22Rv1 (cell line): ENCODE data around the gene ANKRD66.

Experiments used
- CTCF ChIP-seq: fragments of 450-650 bp; IDR thresholded peaks from 2 replicates; pipeline ENCODE4 v1.5.1; 2017; ENCODE audit warnings: mild to moderate bottlenecking
- ZFX ChIP-seq: fragments of 450-650 bp; IDR thresholded peaks from 2 replicates; pipeline ENCODE4 v1.6.1; 2017; ENCODE audit warnings: antibody characterized with exemption, borderline replicate concordance

- TF ChIP-seq CTCF = no peak
- no peak for TF ChIP-seq ZFX
Measured at GRCh38 chr6:46787871-46788540, 41.3 kb downstream of the ANKRD66 start.
